ENCODE results near the gene RCAN1.

DNA sequence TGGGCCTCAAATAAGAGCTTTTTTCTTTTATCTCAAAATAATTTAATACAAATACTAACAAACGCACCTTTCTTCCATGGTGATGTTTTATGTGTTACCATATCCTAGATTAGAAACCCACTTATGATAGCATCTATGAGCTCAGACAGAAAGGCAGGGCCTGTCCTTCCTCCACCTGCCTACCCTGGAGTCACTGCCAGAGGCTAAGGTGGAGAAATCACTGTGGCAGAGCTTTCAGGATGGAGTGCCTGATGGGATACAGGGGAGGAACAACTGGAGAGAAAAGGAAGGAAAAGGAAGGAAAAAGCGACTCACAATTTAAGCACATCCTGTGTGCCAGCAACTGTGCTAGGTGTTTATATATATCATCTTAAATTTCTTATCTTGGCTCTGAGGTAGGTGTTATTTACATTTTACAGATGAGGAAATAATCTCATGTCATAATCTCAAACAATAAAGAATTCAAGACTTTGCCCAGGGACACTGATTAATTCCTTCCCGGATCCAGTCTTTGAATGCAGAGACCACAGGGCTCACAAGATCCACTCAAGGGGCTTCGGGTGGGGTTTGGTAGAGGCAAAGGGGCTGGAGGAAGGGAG is 45.4 kb downstream of the RCAN1 start:
- TF ChIP-seq, protein P1, sequence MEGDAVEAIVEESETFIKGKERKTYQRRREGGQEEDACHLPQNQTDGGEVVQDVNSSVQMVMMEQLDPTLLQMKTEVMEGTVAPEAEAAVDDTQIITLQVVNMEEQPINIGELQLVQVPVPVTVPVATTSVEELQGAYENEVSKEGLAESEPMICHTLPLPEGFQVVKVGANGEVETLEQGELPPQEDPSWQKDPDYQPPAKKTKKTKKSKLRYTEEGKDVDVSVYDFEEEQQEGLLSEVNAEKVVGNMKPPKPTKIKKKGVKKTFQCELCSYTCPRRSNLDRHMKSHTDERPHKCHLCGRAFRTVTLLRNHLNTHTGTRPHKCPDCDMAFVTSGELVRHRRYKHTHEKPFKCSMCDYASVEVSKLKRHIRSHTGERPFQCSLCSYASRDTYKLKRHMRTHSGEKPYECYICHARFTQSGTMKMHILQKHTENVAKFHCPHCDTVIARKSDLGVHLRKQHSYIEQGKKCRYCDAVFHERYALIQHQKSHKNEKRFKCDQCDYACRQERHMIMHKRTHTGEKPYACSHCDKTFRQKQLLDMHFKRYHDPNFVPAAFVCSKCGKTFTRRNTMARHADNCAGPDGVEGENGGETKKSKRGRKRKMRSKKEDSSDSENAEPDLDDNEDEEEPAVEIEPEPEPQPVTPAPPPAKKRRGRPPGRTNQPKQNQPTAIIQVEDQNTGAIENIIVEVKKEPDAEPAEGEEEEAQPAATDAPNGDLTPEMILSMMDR (IDR thresholded peaks at IDR 0.05), result no peak
- TF ChIP-seq POLR2AphosphoS5 (IDR thresholded peaks at IDR 0.05; ENCODE audit: low read depth, low read length), result no peak
- no peak for TF ChIP-seq SIN3A (IDR thresholded peaks at IDR 0.05; ENCODE audit: borderline replicate concordance, insufficient read depth, low read depth, low read length)
- TF ChIP-seq, protein P2, sequence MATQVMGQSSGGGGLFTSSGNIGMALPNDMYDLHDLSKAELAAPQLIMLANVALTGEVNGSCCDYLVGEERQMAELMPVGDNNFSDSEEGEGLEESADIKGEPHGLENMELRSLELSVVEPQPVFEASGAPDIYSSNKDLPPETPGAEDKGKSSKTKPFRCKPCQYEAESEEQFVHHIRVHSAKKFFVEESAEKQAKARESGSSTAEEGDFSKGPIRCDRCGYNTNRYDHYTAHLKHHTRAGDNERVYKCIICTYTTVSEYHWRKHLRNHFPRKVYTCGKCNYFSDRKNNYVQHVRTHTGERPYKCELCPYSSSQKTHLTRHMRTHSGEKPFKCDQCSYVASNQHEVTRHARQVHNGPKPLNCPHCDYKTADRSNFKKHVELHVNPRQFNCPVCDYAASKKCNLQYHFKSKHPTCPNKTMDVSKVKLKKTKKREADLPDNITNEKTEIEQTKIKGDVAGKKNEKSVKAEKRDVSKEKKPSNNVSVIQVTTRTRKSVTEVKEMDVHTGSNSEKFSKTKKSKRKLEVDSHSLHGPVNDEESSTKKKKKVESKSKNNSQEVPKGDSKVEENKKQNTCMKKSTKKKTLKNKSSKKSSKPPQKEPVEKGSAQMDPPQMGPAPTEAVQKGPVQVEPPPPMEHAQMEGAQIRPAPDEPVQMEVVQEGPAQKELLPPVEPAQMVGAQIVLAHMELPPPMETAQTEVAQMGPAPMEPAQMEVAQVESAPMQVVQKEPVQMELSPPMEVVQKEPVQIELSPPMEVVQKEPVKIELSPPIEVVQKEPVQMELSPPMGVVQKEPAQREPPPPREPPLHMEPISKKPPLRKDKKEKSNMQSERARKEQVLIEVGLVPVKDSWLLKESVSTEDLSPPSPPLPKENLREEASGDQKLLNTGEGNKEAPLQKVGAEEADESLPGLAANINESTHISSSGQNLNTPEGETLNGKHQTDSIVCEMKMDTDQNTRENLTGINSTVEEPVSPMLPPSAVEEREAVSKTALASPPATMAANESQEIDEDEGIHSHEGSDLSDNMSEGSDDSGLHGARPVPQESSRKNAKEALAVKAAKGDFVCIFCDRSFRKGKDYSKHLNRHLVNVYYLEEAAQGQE (IDR thresholded peaks at IDR 0.05; ENCODE audit: insufficient read depth in 1 of 2, low read depth in 2 of 2, low read length in 1 of 2), result no peak
- TF ChIP-seq TCF7L2 (IDR thresholded peaks at IDR 0.05; ENCODE audit: low read depth, low read length), result no peak
